ENCODE results near the gene BICDL2.

DNA sequence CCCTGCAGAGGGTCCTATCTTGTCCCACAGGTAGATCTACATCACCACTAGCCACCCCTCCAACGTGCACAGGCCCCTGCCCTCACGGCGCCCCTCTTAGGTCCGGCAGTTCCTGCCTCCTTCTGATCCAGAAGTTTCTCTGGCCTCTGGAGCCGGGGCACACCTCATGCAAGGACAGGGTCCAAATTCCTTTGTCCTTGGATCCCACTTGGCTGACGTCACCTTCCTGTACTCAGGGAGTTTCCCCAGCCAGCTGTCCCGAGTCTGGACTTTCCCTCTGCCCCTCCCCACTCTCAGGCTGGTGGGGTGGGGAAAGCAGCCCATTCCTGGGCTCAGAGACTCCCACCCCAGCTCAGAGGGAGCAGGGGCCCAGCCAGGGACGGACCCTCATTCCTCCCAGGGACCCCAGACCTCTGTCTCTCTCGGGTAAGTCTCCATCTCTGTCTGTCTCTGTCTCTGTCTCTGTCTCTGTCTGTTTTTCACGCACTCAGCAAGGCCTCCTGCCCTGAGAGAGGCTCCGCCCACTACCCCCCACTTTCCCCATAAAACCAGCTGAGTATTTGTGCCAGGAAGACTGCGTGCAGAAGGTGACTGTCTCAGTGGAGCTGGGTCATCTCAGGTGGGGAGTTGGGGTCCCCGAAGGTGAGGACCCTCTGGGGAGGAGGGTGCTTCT lies 28.5 kb upstream of the BICDL2 start, which contains the start of gene IL32:
- no peak for TF ChIP-seq GLIS3 (CRISPR knock-in tag; IDR thresholded peaks at IDR 0.05)
- TF ChIP-seq, protein P1, sequence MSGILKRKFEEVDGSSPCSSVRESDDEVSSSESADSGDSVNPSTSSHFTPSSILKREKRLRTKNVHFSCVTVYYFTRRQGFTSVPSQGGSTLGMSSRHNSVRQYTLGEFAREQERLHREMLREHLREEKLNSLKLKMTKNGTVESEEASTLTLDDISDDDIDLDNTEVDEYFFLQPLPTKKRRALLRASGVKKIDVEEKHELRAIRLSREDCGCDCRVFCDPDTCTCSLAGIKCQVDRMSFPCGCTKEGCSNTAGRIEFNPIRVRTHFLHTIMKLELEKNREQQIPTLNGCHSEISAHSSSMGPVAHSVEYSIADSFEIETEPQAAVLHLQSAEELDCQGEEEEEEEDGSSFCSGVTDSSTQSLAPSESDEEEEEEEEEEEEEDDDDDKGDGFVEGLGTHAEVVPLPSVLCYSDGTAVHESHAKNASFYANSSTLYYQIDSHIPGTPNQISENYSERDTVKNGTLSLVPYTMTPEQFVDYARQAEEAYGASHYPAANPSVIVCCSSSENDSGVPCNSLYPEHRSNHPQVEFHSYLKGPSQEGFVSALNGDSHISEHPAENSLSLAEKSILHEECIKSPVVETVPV (CRISPR knock-in tag; IDR thresholded peaks at IDR 0.05), result no peak
- no peak for TF ChIP-seq OSR1 (CRISPR knock-in tag; IDR thresholded peaks at IDR 0.05)
- no peak for TF ChIP-seq ZFP3 (CRISPR knock-in tag; IDR thresholded peaks at IDR 0.05)
- TF ChIP-seq ZFP30 (CRISPR knock-in tag; IDR thresholded peaks at IDR 0.05), result no peak
- no peak for TF ChIP-seq RARB (CRISPR knock-in tag; IDR thresholded peaks at IDR 0.05)
- TF ChIP-seq, protein P2, sequence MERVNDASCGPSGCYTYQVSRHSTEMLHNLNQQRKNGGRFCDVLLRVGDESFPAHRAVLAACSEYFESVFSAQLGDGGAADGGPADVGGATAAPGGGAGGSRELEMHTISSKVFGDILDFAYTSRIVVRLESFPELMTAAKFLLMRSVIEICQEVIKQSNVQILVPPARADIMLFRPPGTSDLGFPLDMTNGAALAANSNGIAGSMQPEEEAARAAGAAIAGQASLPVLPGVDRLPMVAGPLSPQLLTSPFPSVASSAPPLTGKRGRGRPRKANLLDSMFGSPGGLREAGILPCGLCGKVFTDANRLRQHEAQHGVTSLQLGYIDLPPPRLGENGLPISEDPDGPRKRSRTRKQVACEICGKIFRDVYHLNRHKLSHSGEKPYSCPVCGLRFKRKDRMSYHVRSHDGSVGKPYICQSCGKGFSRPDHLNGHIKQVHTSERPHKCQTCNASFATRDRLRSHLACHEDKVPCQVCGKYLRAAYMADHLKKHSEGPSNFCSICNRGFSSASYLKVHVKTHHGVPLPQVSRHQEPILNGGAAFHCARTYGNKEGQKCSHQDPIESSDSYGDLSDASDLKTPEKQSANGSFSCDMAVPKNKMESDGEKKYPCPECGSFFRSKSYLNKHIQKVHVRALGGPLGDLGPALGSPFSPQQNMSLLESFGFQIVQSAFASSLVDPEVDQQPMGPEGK (CRISPR knock-in tag; IDR thresholded peaks at IDR 0.05; ENCODE audit: borderline replicate concordance), result no peak
- TF ChIP-seq, protein P3, sequence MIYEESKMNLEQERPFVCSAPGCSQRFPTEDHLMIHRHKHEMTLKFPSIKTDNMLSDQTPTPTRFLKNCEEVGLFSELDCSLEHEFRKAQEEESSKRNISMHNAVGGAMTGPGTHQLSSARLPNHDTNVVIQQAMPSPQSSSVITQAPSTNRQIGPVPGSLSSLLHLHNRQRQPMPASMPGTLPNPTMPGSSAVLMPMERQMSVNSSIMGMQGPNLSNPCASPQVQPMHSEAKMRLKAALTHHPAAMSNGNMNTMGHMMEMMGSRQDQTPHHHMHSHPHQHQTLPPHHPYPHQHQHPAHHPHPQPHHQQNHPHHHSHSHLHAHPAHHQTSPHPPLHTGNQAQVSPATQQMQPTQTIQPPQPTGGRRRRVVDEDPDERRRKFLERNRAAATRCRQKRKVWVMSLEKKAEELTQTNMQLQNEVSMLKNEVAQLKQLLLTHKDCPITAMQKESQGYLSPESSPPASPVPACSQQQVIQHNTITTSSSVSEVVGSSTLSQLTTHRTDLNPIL (CRISPR knock-in tag; IDR thresholded peaks at IDR 0.05; ENCODE audit: low read depth), result no peak
- TF ChIP-seq, protein P4, sequence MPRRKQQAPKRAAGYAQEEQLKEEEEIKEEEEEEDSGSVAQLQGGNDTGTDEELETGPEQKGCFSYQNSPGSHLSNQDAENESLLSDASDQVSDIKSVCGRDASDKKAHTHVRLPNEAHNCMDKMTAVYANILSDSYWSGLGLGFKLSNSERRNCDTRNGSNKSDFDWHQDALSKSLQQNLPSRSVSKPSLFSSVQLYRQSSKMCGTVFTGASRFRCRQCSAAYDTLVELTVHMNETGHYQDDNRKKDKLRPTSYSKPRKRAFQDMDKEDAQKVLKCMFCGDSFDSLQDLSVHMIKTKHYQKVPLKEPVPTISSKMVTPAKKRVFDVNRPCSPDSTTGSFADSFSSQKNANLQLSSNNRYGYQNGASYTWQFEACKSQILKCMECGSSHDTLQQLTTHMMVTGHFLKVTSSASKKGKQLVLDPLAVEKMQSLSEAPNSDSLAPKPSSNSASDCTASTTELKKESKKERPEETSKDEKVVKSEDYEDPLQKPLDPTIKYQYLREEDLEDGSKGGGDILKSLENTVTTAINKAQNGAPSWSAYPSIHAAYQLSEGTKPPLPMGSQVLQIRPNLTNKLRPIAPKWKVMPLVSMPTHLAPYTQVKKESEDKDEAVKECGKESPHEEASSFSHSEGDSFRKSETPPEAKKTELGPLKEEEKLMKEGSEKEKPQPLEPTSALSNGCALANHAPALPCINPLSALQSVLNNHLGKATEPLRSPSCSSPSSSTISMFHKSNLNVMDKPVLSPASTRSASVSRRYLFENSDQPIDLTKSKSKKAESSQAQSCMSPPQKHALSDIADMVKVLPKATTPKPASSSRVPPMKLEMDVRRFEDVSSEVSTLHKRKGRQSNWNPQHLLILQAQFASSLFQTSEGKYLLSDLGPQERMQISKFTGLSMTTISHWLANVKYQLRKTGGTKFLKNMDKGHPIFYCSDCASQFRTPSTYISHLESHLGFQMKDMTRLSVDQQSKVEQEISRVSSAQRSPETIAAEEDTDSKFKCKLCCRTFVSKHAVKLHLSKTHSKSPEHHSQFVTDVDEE (CRISPR knock-in tag; IDR thresholded peaks at IDR 0.05), result no peak
- no peak for TF ChIP-seq PPARA (CRISPR knock-in tag; IDR thresholded peaks at IDR 0.05; ENCODE audit: borderline replicate concordance)

Data from SK-N-SH treated with all-trans-retinoic acid at 6 μM for 48 hours (cell line).